GM21360 (cell line): Measurements from ENCODE around the gene ANKRD40CL.

Experiments used
- ATAC-seq: cut with Tn5 transposase; IDR thresholded peaks from one replicate; pipeline ENCODE4 v1.9.1; 2021; ENCODE audit warnings: mild to moderate bottlenecking, moderate library complexity; ENCODE audit not compliant: unreplicated experiment

ANKRD40CL gene

DNA sequence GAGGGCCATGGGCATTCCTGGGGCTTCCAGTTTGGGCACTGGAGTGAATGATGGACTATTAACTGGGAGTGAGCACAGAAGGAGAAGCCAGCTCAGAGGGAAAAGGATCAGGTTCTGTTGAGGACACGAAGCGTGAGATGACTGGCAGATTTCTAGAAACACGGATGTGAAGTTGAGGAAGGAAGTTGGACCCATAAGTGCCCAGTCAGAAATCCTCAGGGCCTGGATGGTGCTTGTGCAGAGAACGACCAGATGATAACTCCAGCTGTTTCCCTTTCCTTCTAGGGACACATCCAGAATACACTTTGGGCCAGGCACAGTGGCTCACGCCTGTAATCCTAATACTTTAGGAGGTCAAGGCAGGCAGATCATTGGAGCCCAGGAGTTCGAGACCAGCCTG lies 23.3 kb upstream of the ANKRD40CL start:
- ATAC-seq, result no peak

DNA sequence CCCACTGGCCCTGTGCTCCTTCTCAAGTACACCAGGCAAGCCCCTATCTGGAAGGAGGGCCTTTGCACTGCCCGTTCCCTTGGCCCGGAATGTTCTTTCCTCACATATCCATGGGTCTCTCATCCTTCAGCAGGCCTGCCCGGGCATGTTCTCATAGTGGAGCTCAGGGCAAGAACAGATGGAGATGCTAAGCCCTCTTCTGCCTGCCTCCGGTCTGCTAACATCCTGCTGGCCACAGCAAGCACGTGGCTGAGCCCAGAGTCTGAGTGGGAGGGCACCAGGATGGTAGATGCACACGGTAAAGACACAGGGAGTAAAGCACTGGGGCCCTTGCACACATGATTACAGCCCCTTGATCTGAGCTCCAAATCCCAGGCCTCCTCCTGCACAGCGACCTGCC lies 19.8 kb upstream of the ANKRD40CL start:
- ATAC-seq, result no peak

DNA sequence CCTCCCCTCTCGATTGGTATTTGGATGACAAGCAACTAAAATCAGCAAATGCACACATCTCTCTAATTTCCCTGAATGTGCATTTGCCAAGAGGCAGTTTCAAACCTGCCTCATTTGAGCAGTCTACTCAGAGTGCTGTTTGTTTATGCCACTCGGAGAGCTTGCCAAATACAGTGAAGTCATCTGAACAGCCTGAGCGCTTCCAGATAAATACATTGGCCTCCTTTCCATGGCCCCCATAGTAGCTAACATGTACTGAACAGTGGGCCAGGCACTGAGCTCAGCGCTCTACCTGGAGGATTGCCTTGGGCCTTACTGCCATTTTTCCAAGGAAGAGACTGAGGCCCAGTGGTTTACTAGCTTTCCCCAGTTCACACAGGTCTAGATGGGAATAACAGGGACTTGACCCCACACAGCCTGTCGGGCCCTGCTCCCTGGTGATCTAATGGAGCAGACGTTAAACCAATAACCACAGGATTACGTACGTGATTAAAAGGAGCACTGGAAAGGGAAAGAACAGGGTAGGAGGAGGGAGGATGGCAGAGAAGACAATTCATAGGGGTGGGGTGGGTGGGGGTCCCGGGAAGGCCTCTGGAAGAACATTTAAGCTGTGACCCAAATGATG lies 18.7 kb upstream of the ANKRD40CL start:
- ATAC-seq, result no peak

DNA sequence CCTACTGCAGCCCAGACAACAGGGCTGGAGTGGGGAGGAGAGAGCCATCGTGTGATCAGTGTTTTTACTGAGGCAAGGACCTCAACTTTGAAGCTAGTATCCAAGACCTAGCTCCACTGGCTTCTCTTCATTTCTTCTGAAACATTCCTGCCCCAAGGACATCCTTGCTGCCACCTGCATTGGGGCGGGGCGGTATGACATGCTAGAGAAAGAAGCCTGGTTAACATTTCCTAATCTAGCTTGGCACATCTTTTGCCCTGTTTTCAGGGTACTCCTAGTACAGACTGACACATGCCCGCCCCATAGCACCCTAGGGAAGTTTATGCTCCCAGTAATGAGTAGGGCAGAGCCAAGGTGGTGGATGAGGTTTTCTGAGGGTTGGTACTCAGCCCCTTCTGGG lies 17.8 kb upstream of the ANKRD40CL start:
- ATAC-seq, result no peak

DNA sequence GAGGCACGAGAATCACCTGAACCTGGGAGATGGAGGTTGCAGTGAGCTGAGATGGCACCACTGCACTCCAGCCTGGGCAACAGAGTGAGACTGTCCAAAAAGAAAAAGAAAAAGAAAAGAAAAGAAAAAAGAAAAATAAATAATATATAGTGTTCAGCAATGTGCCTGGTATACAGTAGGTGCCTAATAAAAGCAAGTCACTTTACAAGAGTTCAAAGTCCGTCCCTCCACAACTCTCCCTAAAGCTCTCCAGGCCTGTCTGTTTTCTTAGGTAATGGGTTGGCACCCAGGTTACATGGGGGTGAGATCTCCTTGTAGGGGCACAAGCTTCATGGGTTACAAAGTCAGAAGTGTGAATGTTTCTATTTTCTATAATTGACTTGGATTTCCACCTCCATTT lies 16.6 kb upstream of the ANKRD40CL start:
- no peak for ATAC-seq

DNA sequence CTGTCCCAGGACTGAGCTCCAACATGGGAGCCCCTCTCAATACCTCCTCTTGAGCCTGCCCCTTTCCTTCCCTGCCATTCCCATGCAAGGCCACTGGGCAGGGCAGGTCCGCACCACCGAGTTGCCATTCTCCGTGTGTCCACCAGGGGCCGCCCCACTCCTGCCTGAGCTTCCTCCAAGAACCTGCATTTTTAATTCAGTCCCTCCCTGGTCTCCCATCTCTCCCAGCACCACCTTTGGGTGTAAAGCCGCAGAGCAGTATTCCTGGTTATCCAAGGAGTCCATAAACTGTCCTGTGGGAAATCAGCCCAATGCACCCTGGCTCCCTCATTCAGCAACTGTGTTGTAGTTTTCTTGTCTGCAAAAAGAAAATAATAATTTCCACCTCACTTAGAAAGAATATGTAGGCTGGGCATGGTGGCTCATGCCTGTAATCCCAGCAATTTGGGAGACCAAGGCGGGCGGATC lies 15.9 kb upstream of the ANKRD40CL start:
- ATAC-seq, result peak; percentile 79

DNA sequence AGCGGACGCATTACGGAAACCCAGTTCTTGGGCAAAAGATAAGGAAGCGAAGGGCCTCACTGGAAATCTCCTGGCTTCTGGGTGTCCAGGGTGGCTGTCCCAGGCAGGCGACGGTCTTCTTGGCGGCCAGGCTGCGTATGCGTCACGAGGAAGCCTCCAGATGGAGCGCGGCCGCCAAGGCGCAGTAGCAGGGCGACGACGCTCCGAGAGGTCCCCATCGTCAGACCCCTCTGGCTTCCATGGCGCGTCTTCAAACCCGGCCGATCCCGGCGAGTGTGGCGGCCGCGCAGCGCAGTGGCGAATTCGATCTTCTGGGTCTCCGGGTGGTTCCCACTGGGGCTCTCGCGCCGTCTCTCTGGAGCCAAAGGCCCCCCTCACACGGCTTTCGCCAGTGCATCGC lies 13.8 kb upstream of the ANKRD40CL start:
- ATAC-seq, result no peak

DNA sequence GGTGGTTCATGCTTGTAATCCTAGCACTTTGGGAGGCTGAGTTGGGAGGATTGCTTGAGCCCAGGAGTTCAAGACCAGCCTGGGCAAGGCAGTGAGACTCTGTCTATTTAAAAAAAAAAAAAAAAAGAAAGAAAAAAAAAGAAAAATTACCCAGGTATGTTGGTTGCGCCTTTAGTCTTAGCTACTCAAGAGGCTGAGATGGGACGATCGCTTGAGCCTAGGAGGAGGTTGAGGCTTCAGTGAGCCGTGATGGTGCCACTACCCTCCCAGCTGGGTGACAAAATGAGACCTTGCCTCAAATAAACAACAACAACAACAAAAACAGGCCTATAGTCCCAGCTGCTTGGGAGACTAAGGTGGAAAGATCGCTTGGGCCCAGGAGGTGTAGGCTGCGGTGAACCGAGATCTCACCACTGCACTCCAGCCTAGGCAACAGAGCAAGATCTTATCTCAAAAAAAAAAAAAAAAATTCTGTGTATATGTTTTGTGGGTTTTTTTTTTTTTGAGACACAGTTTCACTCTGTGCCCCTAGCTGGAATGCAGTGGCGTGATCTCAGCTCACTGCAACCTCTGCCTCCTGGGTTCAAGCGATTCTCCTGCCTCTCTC lies 12.5 kb upstream of the ANKRD40CL start:
- no peak for ATAC-seq

DNA sequence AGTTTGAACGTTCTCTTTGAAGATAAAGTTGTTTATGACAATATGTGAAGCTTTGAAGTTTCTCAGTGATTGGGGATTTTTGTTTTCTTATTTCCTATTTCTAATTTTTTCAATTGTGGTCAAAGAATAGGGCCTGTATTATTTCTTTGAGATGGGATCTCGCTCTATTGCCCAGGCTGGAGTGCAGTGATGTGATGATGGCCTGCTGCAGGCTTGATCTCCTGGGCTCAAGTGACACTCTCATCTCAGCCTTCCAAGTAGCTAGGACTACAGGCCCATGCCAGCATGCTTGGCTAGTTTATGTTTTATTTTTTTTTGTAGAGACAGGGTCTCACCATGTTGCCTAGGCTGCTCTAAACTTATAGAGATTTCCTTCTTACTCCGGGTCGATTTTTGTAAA lies 11.7 kb upstream of the ANKRD40CL start:
- ATAC-seq, result no peak

DNA sequence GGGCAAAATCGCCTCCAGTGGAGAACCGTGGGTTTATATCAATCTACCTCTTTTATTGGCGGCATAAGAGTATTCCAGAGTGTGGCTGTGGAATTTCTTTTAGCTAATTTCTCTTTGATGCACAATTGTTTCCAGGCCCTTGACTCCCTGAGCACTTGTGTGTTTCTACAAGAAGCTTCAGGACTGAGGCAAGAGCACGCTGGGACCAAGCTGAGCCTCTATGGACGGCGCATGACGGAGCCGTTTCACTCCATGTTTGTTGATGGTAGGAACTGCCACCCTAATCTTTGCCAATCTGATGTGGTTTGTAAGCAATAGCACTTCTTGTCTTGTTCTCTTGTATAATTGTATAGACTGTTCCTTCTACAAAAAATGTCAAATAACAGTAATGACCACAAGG lies 11.2 kb upstream of the ANKRD40CL start:
- no peak for ATAC-seq

DNA sequence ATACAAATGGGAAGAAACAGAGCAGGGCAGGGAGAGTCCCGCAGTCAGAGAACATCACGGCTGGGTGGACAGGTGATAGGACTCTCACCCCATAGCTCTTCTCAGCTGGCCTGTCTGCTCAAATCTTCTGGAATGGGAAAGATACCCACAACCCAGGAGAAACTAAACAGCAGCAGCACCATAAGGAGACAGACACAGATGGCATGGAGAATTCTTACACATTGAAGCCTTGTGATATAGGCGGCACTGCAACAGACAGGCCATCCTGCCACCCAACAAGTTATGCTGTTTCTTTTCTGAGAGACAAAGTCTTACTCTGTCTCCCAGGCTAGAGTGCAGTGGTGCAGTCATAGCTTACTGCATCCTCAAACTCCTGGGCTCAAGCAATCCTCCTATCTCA lies 8.6 kb upstream of the ANKRD40CL start:
- ATAC-seq, result no peak

DNA sequence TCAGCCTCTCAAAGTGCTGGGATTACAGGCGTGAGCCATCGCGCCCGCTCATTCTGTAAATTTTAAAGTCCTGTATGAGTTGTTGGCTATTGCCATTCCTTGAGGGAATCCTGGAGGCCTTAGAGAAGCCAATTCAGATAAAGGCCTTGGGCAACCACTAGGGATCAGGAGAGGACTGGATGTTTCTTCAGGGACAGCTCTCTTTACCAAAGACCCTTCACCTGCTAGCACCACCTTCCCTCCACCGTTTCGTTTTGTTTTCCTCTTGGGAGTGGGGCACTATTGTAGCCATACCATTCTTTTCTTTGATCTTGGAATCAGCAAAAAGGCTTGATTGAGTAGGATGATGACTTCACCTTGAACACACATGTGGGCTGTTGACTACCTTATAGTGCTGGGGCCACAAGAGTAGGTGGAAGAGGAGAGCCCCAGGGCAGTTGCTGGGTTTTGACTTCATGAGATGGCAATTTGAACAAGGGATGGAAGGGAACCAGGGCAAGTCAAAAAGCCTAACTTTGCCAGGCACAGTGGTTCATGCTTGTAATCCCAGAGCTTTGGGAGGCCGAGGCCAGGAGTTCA lies 7.0 kb upstream of the ANKRD40CL start:
- ATAC-seq, result no peak

DNA sequence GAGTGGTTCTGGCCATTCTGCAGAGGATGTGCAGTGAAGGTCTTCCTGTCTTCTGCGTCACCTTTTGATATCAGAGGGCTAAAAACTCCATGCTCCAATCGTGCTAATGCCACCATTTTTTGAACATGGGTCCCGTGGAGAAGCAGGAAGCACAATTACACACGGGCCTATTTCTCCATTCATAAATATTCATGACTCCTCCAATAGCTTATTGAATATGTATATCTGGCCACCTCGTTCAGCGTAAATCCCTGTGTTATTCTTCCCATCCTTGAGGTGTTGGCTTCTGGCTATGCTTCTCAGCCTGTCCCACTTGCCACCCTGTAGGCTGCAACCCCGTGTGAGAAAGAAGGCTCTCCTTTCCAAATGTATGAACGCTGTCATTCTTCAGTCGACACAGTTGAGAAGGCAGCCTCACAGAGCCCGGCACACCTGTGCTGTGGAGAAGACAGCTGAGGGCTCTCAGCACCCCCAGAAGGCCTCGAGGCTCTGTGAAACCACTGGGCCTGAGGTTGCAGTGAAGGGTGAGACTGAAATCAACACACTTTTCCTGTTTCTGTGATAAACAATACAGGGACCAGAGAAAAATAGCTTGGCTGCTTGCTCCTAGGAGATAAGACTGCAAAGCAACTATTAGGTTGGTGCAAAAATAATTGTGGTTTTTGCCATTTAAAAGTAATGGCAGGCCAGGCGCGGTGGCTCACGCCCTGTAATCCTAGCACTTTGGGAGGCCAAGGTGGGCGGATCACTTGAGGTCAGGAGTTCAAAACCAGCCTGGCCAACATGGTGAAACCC lies 4.9 kb upstream of the ANKRD40CL start:
- ATAC-seq, result peak; percentile 95

DNA sequence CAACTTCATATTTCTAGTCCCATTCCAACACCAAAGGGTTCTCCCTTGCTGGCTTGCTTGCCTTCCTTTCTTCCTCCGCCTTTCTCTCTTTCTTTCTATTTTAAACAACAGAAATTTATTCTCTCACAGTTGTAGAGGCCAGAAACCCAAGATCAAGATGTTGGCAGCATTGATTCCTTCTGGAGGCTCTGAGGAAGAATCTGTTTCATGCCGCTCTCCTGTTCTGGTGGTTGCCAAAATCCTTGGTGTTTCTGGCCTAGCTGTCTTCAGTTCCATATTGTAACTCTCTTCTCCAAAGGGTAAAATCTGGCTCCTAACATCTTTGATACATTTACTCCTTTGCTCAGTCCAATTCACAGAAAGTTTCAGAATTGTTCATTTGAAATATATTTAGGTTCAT lies 3.0 kb upstream of the ANKRD40CL start:
- no peak for ATAC-seq

DNA sequence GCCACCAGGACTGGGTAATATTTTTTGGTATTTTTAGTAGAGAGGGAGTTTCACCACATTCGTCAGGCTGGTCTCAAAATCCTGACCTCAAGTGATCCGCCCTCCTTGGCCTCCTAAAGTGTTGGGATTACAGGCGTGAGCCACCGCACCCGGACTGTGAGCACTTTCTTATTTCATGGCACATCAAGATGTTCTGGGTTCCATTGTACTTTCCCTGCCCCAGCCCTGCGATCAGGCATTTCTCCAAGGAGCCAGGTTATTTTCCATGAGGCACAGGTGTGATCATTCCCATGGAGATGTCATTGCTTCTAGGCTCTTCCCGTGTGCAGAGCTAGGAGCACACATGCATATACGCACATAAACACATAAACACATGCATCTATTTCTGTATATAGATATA lies 2.6 kb upstream of the ANKRD40CL start:
- ATAC-seq, result no peak

DNA sequence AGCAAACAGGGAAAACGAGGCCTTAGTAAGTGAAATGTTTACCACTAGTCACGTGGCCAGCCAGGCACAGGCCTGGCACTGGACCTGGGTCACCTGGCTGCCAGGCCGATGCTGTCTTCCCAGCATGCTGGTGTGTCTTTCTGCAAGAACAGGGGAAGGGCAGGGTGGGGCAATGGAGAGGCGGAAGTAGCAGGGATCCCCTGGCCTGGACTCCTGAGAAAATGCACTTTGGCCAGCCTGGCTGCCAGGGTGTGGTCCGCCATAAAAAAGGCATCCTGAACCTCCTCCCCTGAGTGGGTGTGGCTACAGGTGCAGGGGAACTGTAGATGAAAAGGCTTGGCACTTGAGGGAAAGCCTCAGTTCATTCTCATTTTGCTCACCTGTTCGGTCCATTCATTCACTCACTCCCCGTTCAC lies 1.0 kb upstream of the ANKRD40CL start:
- ATAC-seq, result no peak

DNA sequence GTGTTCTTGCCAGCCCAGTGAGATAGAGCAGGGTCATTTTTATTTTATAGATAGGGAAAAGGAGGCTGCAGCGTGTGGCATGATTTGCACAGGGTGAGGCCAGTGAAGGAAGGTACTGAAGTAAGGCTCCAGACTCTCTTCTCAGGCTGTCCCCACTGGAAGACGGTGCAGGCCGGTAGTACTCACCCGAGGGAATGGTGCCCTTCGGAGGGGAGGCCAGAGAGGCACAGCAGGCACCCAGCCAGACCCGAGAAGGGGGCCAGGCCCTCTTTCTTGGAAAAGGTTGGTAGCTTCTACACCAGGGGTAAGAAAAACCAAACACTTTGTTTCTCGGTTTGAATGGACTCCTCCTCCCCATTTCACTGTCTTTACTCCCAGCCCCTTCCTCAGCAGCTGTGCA lies 288 bp downstream of the ANKRD40CL start:
- ATAC-seq, result no peak

DNA sequence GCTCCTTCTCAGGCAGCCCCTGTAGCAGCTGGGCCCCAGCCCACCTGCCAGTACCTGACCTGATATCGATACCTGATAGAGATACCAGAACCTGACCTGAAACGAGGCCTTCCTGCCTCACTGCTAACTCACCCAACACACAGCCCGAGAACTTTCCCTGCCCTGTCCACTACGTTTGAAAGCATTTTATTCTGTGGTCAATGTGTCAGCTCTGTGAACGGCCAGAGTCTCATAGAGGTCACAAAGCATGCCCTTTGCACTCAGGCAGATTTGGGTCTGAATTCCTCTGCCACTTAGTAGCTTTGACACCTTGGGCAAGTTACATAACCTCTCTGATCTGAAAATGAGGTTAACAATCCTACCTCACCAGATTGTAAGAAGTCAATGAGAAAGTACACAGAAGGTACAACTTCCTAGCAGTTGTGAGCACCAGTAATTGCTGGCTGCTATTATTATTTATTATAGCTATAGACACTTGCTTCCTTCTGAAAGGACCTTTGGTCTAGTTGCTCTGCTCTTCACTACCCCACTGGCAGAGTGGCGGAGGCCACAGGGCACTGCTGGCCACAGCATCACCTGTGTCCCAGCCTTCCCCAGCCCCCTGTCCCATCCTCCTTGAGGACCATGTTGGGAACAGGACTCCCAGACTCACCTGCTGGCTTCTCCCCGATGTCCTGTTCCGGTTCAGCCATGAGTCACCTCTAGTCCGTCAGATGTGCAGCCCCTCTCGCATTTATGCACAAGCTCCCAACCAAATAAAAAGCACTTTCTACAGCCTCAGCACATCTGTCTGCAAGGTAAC lies 895 bp downstream of the ANKRD40CL start:
- ATAC-seq, result no peak

DNA sequence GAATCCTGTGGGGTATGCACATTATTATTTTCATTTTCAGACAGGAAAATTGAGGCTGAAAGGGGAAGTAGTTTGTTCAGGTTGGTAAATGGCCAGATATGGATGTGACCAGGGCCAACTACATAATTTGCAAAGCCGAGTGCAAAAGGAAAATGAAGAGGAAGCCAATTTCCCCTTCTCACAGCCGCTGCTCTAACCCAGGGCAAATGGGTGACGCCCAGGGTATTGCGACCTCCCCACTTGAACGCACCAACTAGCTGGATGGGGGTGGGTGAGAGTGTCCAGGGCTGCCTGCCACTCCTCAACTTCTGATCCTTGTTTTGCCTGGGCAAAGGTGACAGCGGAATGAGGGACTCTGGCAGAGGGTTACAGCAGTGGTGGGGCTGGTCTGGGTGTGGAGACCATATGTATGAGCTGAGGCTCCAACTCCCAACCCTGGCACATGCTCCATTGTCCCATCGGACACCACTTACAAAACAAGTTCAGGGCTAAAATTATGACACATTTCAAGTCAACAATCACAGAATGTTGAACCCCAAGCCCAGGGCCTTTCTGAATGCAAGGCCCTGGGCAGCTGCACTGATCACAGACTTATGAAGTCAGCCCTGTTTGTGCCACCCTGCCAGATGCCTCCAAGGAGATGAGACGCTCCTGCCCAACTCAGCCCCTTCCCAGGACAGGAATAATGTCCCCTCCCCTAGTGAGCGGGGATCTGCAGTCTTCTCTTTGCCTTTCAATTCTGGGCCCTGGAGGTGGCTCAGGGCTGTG lies 1.7 kb downstream of the ANKRD40CL start:
- ATAC-seq, result no peak

DNA sequence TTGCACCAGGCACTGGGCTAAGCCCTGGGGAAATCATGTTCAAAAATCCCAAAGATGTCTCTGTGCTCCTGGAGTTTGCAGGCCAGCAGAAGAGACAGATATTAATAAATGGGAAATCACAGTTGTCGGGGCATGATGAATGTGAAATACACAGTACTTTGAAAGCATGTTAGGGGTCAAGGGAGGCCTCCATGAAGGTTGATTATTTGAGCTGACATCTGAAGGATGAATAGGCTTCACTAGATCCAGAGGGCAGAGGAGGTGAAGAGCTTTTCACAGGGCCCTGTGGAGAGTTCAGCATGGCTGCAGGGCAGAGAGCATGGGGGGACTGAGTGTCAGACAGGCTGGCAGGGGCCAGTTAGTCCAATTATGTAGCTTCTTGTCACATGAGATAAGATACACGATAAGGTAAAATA lies 2.6 kb downstream of the ANKRD40CL start:
- no peak for ATAC-seq
